ENCODE data around the gene REXO1.

REXO1 gene

GRCh38 chr19:1790054-1790792 is 58.1 kb downstream of the REXO1 start:
- DNase-seq: no peak

- DNase-seq: no peak
Observed at GRCh38 chr19:1789261-1790041, 58.8 kb downstream of the REXO1 start.

- no peak for DNase-seq
Observed at GRCh38 chr19:1787116-1787515, 61.2 kb downstream of the REXO1 start.

GRCh38 chr19:1786668-1787067 is 61.6 kb downstream of the REXO1 start:
- DNase-seq: no peak

- DNase-seq: no peak
Observed at GRCh38 chr19:1785310-1785709, 63.0 kb downstream of the REXO1 start.

- DNase-seq: no peak
Observed at GRCh38 chr19:1783874-1784273, 64.4 kb downstream of the REXO1 start.

- no peak for DNase-seq
Observed at GRCh38 chr19:1783354-1783753, 64.9 kb downstream of the REXO1 start.

GRCh38 chr19:1782521-1782920 is 65.8 kb downstream of the REXO1 start:
- no peak for DNase-seq

- no peak for DNase-seq
Observed at GRCh38 chr19:1780272-1780958, 67.9 kb downstream of the REXO1 start.

GRCh38 chr19:1779574-1779973 is 68.7 kb downstream of the REXO1 start:
- no peak for DNase-seq

- DNase-seq: no peak
Observed at GRCh38 chr19:1777149-1777548, 71.1 kb downstream of the REXO1 start.

GRCh38 chr19:1776606-1777147 is 71.6 kb downstream of the REXO1 start:
- no peak for DNase-seq

- no peak for DNase-seq
Observed at GRCh38 chr19:1775951-1776605, 72.2 kb downstream of the REXO1 start.

GRCh38 chr19:1774989-1775772 is 73.1 kb downstream of the REXO1 start:
- DNase-seq: no peak

GRCh38 chr19:1773184-1773583 is 75.1 kb downstream of the REXO1 start:
- DNase-seq: no peak

- no peak for DNase-seq
Observed at GRCh38 chr19:1770866-1771576, 77.3 kb downstream of the REXO1 start.

- no peak for DNase-seq
Observed at GRCh38 chr19:1769645-1769985, 78.7 kb downstream of the REXO1 start.

GRCh38 chr19:1768918-1769644 is 79.2 kb downstream of the REXO1 start:
- DNase-seq: no peak

GRCh38 chr19:1768248-1768647 is 80.0 kb downstream of the REXO1 start:
- DNase-seq: no peak

GRCh38 chr19:1767464-1767933 is 80.8 kb downstream of the REXO1 start:
- DNase-seq: no peak
